PFSK-1 (cell line): ENCODE results near the gene COX6A2. TPM values are rescaled to one million over a fixed set of nuclear protein-coding genes. Genes with fewer than 3 reads are reported as not detected.

Source experiments
- FOXP2 ChIP-seq: optimal IDR thresholded peaks from 2 replicates; pipeline ENCODE3; 2011; ENCODE audit warnings: borderline replicate concordance, control low read depth, inconsistent platforms; ENCODE audit not compliant: insufficient read depth; ENCODE audit errors: extremely low read length, extremely low read depth
- POLR2AphosphoS5 ChIP-seq: IDR thresholded peaks from 2 replicates; pipeline ENCODE4 v1.6.1; 2012; ENCODE audit warnings: low read depth, mild to moderate bottlenecking, control low read depth, low read length, moderate library complexity
- SIN3A ChIP-seq: IDR thresholded peaks from 2 replicates; pipeline ENCODE4 v1.6.1; 2012; ENCODE audit warnings: mild to moderate bottlenecking, low read length, moderate library complexity, borderline replicate concordance; ENCODE audit not compliant: insufficient read depth
- TAF1 ChIP-seq: IDR thresholded peaks from 2 replicates; pipeline ENCODE4 v1.6.1; 2012; ENCODE audit warnings: low read length, control low read depth, borderline replicate concordance; ENCODE audit not compliant: insufficient read depth
- polyA plus RNA-seq: library from polyadenylated mRNA; unstranded; fragments of >200 nt; gene quantifications from one replicate; pipeline ENCODE4 v1.2.1, GENCODE V29; 2012; ENCODE audit warnings: low read depth, missing spikeins; ENCODE audit not compliant: insufficient read length
- TF ChIP-seq, protein P1 (sequence below), 2 experiments: IDR thresholded peaks; 2 replicates each; pipeline versions ENCODE4 v1.6.1 to v1.8.0; 2011 to 2012; ENCODE audit warnings: low read depth in 2 of 2, low read length in 2 of 2, control low read depth in 1 of 2, inconsistent platforms in 1 of 2, mild to moderate bottlenecking in 1 of 2, moderate library complexity in 1 of 2; ENCODE audit not compliant: insufficient read depth in 1 of 2

COX6A2 gene
- not detected for polyA plus RNA-seq

DNA sequence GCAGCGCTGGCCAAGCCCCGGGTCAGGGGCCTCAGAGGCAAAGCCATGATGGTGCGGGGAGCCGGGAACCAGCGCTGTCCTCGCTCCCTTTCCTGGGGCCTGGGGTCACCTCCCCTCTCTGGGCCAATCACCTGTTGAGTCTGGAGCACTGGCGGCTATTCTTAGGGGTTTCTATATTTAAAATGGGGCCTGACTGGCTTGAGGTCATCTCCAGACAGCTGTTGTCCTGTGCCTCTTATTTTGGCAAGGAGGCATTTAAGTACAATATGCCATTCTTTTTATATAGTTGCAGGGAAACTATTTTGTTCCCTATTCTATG lies at the start of gene COX6A2:
Gene COX6A2 (minus strand): TSS at position 82 of the 319 bp plus-strand sequence. CDS start 35 bp downstream, at position 47.
- TF ChIP-seq, protein P1, sequence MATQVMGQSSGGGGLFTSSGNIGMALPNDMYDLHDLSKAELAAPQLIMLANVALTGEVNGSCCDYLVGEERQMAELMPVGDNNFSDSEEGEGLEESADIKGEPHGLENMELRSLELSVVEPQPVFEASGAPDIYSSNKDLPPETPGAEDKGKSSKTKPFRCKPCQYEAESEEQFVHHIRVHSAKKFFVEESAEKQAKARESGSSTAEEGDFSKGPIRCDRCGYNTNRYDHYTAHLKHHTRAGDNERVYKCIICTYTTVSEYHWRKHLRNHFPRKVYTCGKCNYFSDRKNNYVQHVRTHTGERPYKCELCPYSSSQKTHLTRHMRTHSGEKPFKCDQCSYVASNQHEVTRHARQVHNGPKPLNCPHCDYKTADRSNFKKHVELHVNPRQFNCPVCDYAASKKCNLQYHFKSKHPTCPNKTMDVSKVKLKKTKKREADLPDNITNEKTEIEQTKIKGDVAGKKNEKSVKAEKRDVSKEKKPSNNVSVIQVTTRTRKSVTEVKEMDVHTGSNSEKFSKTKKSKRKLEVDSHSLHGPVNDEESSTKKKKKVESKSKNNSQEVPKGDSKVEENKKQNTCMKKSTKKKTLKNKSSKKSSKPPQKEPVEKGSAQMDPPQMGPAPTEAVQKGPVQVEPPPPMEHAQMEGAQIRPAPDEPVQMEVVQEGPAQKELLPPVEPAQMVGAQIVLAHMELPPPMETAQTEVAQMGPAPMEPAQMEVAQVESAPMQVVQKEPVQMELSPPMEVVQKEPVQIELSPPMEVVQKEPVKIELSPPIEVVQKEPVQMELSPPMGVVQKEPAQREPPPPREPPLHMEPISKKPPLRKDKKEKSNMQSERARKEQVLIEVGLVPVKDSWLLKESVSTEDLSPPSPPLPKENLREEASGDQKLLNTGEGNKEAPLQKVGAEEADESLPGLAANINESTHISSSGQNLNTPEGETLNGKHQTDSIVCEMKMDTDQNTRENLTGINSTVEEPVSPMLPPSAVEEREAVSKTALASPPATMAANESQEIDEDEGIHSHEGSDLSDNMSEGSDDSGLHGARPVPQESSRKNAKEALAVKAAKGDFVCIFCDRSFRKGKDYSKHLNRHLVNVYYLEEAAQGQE (IDR thresholded peaks at IDR 0.05; ENCODE audit: insufficient read depth in 1 of 2, low read depth in 2 of 2, low read length in 2 of 2), result no peak
- no peak for TF ChIP-seq TAF1
- TF ChIP-seq POLR2AphosphoS5, result no peak
- TF ChIP-seq FOXP2, result no peak
- TF ChIP-seq SIN3A, result no peak

DNA sequence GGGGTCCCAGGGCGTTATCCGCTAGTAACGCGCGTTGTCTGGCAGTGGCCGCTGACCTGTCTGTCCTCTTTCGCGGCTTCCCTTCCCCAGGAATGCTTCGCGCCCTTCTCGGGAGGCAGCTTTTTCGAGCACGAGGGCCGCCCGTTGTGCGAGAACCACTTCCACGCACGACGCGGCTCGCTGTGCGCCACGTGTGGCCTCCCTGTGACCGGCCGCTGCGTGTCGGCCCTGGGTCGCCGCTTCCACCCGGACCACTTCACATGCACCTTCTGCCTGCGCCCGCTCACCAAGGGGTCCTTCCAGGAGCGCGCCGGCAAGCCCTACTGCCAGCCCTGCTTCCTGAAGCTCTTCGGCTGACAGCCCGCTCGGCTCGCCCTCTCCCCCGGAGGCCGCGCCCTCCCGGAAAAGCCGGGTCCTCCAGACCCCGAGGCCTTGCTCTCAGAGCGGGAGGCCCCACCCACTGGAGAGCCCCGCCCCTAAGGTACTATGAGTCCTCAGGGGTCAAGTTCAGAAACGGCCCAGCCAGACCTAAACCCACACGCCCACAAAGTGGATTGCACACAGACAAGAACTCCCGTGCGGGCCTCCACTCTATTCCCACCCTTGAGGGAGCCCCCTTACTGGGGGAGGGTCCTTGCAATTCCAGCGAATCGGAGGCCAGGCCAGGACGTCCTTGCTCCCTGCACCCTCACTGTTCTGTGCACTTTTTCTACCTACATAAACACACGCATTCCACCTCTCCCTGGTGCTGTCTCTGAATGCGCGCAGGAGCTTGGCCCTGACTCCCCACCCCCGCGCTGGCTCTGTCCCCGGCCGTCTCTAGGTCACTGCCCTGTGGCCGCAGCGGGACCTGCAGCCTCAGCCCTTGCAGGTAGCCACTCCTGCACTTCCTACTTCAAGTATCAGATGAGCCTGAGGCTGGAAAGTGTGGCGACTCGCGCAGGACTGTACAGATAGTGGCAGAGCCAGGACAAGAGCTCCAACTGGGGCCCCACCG lies 49.4 kb upstream of the COX6A2 start:
- TF ChIP-seq, protein P1 (IDR thresholded peaks at IDR 0.05; ENCODE audit: insufficient read depth in 1 of 2, low read depth in 2 of 2, low read length in 2 of 2), result no peak
- TF ChIP-seq POLR2AphosphoS5, result no peak
- no peak for TF ChIP-seq FOXP2
- TF ChIP-seq TAF1, result no peak
- TF ChIP-seq SIN3A, result no peak

DNA sequence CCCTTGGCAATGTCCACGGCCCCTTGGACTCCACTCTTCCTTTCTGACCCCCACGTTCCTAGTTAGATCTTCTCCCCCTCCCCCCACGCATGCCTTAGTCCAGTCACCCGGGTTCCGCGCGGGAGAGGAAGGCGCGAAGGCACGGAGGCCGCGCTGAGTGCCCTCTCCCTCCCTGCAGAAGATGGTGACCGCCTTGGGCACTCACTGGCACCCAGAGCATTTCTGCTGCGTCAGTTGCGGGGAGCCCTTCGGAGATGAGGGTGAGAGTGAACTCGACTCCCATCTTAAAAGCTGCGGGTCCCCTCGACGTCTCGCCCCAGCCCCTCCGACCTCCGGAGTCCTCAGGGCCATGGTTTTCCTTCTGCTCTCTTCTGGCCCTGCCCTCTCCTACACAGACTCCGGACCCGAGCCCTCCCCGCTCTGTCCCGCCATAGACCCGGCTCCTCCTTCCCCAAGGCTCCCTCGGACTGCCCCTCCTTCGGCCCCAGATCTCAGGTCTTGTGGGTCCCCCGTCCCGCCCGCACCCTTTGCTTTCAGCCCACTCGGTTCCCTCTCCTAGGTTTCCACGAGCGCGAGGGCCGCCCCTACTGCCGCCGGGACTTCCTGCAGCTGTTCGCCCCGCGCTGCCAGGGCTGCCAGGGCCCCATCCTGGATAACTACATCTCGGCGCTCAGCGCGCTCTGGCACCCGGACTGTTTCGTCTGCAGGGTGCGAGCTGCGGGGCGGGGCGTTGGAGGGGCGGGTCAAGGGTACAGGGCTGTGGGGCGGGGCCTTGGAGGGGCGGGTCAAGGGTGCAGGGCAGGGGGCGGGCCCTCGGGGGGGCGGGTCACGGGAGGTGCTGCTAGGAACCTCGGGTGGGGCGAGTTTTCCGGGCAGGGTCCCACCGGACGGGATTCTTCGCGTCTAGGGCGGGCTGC lies 48.4 kb upstream of the COX6A2 start:
- TF ChIP-seq TAF1 (no peak), POLR2AphosphoS5 (no peak), SIN3A (no peak)
- TF ChIP-seq, protein P1 (IDR thresholded peaks at IDR 0.05; ENCODE audit: insufficient read depth in 1 of 2, low read depth in 2 of 2, low read length in 2 of 2), result no peak

DNA sequence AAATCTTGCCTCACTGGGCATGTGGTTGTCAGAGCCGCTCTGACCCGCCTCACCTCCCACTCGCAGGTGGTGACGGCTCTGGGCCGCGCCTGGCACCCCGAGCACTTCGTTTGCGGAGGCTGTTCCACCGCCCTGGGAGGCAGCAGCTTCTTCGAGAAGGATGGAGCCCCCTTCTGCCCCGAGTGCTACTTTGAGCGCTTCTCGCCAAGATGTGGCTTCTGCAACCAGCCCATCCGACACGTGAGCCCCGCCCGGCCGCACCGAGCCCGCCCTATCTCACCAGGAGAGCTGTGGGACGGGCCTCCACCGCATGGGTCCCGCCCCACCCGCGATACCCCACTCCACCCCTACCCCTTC lies 47.8 kb upstream of the COX6A2 start:
- TF ChIP-seq TAF1, result no peak
- TF ChIP-seq FOXP2, result no peak
- no peak for TF ChIP-seq POLR2AphosphoS5
- TF ChIP-seq SIN3A, result no peak
- TF ChIP-seq, protein P1 (IDR thresholded peaks at IDR 0.05; ENCODE audit: insufficient read depth in 1 of 2, low read depth in 2 of 2, low read length in 2 of 2), result no peak
